Measurements from ENCODE around the gene ZFYVE21.
A peak's percentile ranks its signal among the peaks of the same experiment; 100 is the strongest.

Gene ZFYVE21

DNA sequence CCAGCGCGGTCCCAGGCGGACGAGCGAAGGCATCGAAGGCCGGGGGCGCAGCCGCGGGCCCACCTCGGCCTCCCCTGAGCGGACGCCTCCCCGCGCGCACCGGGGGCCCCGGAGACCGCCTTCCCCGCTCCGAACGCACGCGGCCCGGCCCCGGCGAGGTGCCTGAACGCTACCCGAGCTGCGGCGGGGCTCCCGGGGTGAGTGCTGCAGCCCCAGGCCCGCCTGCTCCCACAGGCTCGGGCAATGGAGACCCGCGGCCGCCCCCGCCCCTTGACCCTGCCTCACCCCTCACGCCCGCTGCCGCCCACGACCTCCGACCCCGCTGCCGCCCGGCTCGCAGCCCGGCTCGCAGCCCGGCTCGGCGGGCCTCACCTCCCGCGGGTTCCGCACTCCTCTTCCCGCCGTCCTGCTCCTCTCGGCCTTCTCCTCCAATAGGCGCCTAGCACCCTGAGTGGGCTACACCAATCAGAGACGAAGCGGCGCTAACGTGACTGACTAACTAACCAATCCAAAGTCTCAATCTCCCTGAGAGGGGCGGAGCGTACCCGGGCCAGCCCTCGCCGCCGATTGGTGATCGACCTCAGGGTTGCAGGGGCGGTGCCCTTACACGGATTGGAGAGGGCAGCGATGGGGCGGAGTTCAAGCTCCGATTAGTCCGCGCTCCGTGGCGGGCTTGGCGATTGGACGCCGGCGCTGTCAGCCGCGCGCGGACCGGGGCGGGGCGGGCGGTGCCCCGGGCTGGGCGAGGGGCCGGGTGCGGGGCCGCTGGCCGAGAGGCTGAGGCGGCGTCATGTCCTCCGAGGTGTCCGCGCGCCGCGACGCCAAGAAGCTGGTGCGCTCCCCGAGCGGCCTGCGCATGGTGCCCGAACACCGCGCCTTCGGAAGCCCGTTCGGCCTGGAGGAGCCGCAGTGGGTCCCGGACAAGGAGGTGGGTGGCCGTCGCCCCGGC lies at the start of gene ZFYVE21, which contains the start of gene XRCC3:
Gene ZFYVE21 (plus strand): TSS at position 759 of the 949 bp plus-strand sequence. CDS start 32 bp downstream, at position 791.
Gene XRCC3 (minus strand): TSS at position 400 of the 949 bp plus-strand sequence. CDS start 4,364 bp downstream, outside the sequence.
- H3K4me3 ChIP-seq (ENCODE audit: control insufficient read depth, low read depth, low read length), result peak within 1 kb of the TSS; percentile 71
- TF ChIP-seq, protein P1, sequence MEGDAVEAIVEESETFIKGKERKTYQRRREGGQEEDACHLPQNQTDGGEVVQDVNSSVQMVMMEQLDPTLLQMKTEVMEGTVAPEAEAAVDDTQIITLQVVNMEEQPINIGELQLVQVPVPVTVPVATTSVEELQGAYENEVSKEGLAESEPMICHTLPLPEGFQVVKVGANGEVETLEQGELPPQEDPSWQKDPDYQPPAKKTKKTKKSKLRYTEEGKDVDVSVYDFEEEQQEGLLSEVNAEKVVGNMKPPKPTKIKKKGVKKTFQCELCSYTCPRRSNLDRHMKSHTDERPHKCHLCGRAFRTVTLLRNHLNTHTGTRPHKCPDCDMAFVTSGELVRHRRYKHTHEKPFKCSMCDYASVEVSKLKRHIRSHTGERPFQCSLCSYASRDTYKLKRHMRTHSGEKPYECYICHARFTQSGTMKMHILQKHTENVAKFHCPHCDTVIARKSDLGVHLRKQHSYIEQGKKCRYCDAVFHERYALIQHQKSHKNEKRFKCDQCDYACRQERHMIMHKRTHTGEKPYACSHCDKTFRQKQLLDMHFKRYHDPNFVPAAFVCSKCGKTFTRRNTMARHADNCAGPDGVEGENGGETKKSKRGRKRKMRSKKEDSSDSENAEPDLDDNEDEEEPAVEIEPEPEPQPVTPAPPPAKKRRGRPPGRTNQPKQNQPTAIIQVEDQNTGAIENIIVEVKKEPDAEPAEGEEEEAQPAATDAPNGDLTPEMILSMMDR (IDR thresholded peaks at IDR 0.05; ENCODE audit: control insufficient read depth, insufficient read depth, low read depth, low read length, missing control alignments), result no peak
- peak; percentile 95 for DNase-seq (ENCODE audit: low read depth)

DNA sequence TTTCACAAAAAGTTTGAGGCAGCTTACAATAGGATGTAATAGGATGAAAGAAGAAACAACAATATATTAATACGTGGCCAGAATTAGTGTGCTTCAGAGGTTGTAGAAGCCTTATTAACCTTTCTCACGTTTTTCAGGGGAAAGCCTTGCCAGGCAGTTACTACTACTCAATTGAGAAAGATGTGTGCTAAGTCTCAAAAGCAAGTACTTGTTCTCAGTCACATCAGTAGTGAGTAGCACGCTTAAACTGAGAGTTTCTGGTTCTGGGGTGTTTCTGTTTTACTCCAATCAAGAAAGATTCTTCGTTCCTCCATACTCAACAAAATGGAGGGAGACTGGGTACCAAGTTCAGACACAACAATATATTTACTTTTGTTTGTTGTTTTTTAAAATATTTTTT lies 47.9 kb upstream of the ZFYVE21 start:
- H3K4me3 ChIP-seq (ENCODE audit: control insufficient read depth, low read depth, low read length), result no peak overlapping the region
- TF ChIP-seq, protein P1 (IDR thresholded peaks at IDR 0.05; ENCODE audit: control insufficient read depth, insufficient read depth, low read depth, low read length, missing control alignments), result no peak
- DNase-seq (ENCODE audit: low read depth), result no peak

DNA sequence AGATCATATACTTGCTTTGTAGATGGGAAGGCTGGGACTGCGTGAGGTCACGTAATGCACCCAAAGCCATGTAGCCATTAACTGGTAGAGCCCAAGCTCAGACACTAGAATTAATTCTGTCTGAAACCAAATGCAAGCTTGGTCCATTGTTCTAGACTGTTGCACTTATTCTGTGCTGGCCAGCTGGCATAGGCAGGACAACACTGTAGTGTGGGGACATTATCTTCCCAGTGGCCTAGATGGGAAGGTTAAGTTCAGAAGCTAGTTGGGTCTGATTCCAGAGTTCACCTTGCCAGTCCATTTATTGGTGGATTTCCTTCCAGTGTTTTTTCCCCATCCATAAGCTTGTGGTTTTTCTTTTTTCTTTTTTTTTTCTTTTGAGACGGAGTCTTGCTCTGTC lies 47.5 kb upstream of the ZFYVE21 start:
- no peak overlapping the region for H3K4me3 ChIP-seq (ENCODE audit: control insufficient read depth, low read depth, low read length)
- TF ChIP-seq, protein P1 (IDR thresholded peaks at IDR 0.05; ENCODE audit: control insufficient read depth, insufficient read depth, low read depth, low read length, missing control alignments), result no peak
- no peak for DNase-seq (ENCODE audit: low read depth)

DNA sequence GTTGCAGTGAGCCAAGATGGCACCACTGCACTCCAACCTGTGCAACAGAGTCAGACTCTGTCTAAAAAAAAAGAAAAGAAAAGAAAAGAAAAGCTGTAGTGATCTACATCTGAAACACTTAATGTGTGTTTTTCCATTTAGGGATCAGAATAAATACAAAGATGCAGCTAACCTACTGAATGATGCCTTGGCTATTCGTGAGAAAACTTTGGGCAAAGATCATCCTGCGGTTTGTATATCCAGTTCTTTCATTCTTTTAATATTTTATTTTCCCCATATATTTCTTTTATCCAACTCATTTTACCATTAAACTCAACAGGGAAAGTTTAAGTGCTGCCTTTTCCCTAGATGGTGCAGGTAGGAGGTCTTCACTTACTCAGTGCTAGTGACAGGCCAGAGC lies 46.2 kb upstream of the ZFYVE21 start:
- TF ChIP-seq, protein P1 (IDR thresholded peaks at IDR 0.05; ENCODE audit: control insufficient read depth, insufficient read depth, low read depth, low read length, missing control alignments), result no peak
- no peak overlapping the region for H3K4me3 ChIP-seq (ENCODE audit: control insufficient read depth, low read depth, low read length)
- DNase-seq (ENCODE audit: low read depth), result no peak

DNA sequence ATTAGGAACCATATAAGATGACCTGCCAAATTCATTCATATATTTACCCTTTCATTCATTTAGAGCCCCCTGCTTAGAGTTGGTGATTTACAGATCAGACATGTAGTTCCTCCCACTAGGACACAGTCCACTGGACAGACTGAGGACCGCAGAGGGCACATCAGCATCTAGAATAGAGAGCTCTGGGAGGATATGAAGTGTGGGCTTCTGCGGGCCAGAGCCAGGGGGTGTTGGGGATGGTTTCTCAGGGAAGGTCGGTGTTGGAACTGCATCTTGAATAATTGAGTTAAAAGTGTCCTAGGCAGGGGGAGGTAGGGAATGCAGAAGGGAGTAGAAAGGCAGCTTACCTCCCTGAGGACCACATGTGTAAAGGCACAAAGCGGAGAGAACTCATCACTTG lies 43.7 kb upstream of the ZFYVE21 start:
- no peak overlapping the region for H3K4me3 ChIP-seq (ENCODE audit: control insufficient read depth, low read depth, low read length)
- no peak for DNase-seq (ENCODE audit: low read depth)
- TF ChIP-seq, protein P1 (IDR thresholded peaks at IDR 0.05; ENCODE audit: control insufficient read depth, insufficient read depth, low read depth, low read length, missing control alignments), result no peak

DNA sequence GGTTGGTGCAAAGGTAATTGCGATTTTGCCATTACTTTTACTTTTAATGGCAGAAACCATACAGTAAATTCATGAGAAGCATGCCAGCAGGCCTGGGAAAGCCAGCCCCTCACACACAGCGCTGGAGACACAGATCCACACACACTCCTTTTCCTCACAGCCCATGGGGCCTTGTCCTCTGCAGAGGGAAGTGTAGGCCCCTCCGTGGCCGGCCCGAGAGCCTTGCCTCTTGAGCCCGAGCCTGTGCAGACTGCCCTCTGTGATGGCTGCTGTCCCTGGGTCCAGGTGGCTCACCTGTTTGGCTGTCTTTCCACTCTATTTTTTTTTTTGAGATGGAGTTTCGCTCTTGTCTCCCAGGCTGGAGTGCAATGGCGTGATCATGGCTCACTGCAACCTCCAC lies 39.7 kb upstream of the ZFYVE21 start:
- no peak overlapping the region for H3K4me3 ChIP-seq (ENCODE audit: control insufficient read depth, low read depth, low read length)
- no peak for DNase-seq (ENCODE audit: low read depth)
- TF ChIP-seq, protein P1 (IDR thresholded peaks at IDR 0.05; ENCODE audit: control insufficient read depth, insufficient read depth, low read depth, low read length, missing control alignments), result no peak
